ENCODE results near the gene SNRNP70. TPM values are rescaled to one million over a fixed set of nuclear protein-coding genes. Genes with fewer than 3 reads are reported as not detected.

Gene SNRNP70
- total RNA-seq, result 128 and 142 TPM in 2 replicates

GRCh38 chr19:49085020-49085867 lies at the start of gene SNRNP70:
Gene SNRNP70, plus strand, starts transcription at chr19:49085451. Its CDS starts 964 bp downstream, at chr19:49086415.

GRCh38 chr19:49036815-49037214 lies 48.4 kb upstream of the SNRNP70 start, which contains the start of gene CGB1:
Gene CGB1, minus strand, starts transcription at chr19:49036895. Its CDS starts 184 bp downstream, at chr19:49036711.

GRCh38 chr19:49043548-49043947 lies 41.7 kb upstream of the SNRNP70 start, which contains the start of gene CGB5:
Gene CGB5, plus strand, starts transcription at chr19:49043848. Its CDS starts 362 bp downstream, at chr19:49044210.

GRCh38 chr19:49049011-49049410 lies 36.2 kb upstream of the SNRNP70 start, which contains the start of gene CGB8:
Gene CGB8, minus strand, starts transcription at chr19:49049111. Its CDS starts 372 bp downstream, at chr19:49048739.

GRCh38 chr19:49057636-49058234 lies 27.5 kb upstream of the SNRNP70 start, which contains the start of gene CGB7:
Gene CGB7, minus strand, starts transcription at chr19:49057749. Its CDS starts 2,374 bp downstream, at chr19:49055375.

GRCh38 chr19:49064768-49065611 lies 20.3 kb upstream of the SNRNP70 start, which contains the start of gene NTF4:
Gene NTF4, minus strand, starts transcription at chr19:49064818. Its CDS starts 2,821 bp downstream, at chr19:49061997.

GRCh38 chr19:49113762-49114629 lies 28.7 kb downstream of the SNRNP70 start, which contains the start of gene LIN7B:
Gene LIN7B, plus strand, starts transcription at chr19:49114370. Its CDS starts 35 bp downstream, at chr19:49114405.

GRCh38 chr19:49118565-49119410 lies 33.5 kb downstream of the SNRNP70 start, which contains the start of gene C19orf73:
Gene C19orf73, minus strand, starts transcription at chr19:49119143. Its CDS starts 121 bp downstream, at chr19:49119022.

GRCh38 chr19:49119411-49120324 lies 34.4 kb downstream of the SNRNP70 start, which contains the start of gene PPFIA3:
Gene PPFIA3, plus strand, starts transcription at chr19:49119544. Its CDS starts 8,330 bp downstream, at chr19:49127874.

GRCh38 chr19:49155005-49155819 lies 70.0 kb downstream of the SNRNP70 start, which contains the start of gene HRC:
Gene HRC, minus strand, starts transcription at chr19:49155396. Its CDS starts 159 bp downstream, at chr19:49155237.

GRCh38 chr19:49157445-49158224 lies 72.4 kb downstream of the SNRNP70 start, which contains the start of gene TRPM4:
Gene TRPM4, plus strand, starts transcription at chr19:49157792. Its CDS starts 75 bp downstream, at chr19:49157867.

Other genes with a start within 250 kb of the SNRNP70 start
- gene HSD17B14, start 249.0 kb upstream of the SNRNP70 start, total RNA-seq, result 5.5 and 15.9 TPM in 2 replicates
- gene PLEKHA4, start 216.8 kb upstream of the SNRNP70 start, total RNA-seq, result 14.3 and 18.6 TPM in 2 replicates
- 48.1 and 56.8 TPM in 2 replicates for gene PPP1R15A, start 213.0 kb upstream of the SNRNP70 start, total RNA-seq
- gene TULP2, start 186.7 kb upstream of the SNRNP70 start, total RNA-seq, result 0.26 and 0.32 TPM in 2 replicates
- gene NUCB1, start 185.1 kb upstream of the SNRNP70 start, total RNA-seq, result 149 and 199 TPM in 2 replicates
- gene DHDH, start 151.8 kb upstream of the SNRNP70 start, total RNA-seq, result 1.6 TPM in 1 of 2 replicates, not detected in the other
- gene BAX, start 130.6 kb upstream of the SNRNP70 start, total RNA-seq, result 70.6 and 113 TPM in 2 replicates
- gene FTL, start 120.1 kb upstream of the SNRNP70 start, total RNA-seq, result 4,288 and 4,455 TPM in 2 replicates
- 20.4 and 22.7 TPM in 2 replicates for gene GYS1, start 92.1 kb upstream of the SNRNP70 start, total RNA-seq
- gene RUVBL2, start 91.6 kb upstream of the SNRNP70 start, total RNA-seq, result 166 and 207 TPM in 2 replicates
- not detected in 2 replicates for gene LHB, start 68.4 kb upstream of the SNRNP70 start, total RNA-seq
- gene CGB3, start 61.1 kb upstream of the SNRNP70 start, total RNA-seq, result not detected in 2 replicates
- gene CGB2, start 53.6 kb upstream of the SNRNP70 start, total RNA-seq, result not detected in 2 replicates
- gene CGB1, start 48.6 kb upstream of the SNRNP70 start, total RNA-seq, result not detected in 2 replicates
- 0.16 TPM in 1 of 2 replicates, not detected in the other for gene CGB5, start 41.6 kb upstream of the SNRNP70 start, total RNA-seq
- gene CGB8, start 36.3 kb upstream of the SNRNP70 start, total RNA-seq, result not detected in 2 replicates
- 0.17 and 0.47 TPM in 2 replicates for gene CGB7, start 27.7 kb upstream of the SNRNP70 start, total RNA-seq
- gene NTF4, start 20.6 kb upstream of the SNRNP70 start, total RNA-seq, result 0.16 and 0.17 TPM in 2 replicates
- not detected in 2 replicates for gene KCNA7, start 12.8 kb upstream of the SNRNP70 start, total RNA-seq
- 12.0 and 13.3 TPM in 2 replicates for gene LIN7B, start 28.9 kb downstream of the SNRNP70 start, total RNA-seq
- gene C19orf73, start 33.7 kb downstream of the SNRNP70 start, total RNA-seq, result 0.16 and 0.77 TPM in 2 replicates
- 1.0 and 2.0 TPM in 2 replicates for gene PPFIA3, start 34.1 kb downstream of the SNRNP70 start, total RNA-seq
- gene HRC, start 69.9 kb downstream of the SNRNP70 start, total RNA-seq, result 0.09 TPM in 1 of 2 replicates, not detected in the other
- gene TRPM4, start 72.3 kb downstream of the SNRNP70 start, total RNA-seq, result 16.5 and 17.5 TPM in 2 replicates
- under 0.01 and 0.09 TPM in 2 replicates for gene SLC6A16, start 239.7 kb downstream of the SNRNP70 start, total RNA-seq
- not detected in 2 replicates for gene CD37, start 250.0 kb downstream of the SNRNP70 start, total RNA-seq

Data from bronchial smooth muscle cell (primary cell).